Measurements from ENCODE around the gene ELF1.

DNA sequence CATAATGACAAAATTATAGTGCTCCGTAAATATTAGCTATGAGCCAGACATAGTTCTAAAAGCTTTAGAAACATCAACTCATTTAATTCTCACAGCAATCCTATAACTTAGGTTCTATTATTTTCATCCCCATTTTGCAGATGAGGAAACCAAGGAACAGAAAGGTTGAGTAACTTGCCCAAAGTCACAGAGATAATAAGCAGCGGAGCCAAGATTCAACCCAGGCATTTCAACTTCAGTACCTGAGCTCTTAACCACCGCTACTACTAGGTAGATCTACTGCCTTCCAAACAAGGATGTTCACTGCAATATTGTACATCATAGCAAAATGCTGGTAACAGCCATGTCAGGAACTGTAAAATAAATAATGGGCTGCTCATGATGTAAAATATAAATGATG, 39.9 kb downstream of the ELF1 start:
- TF ChIP-seq CTCF (IDR thresholded peaks at IDR 0.05) (no peak), POLR2A (IDR thresholded peaks at IDR 0.05) (no peak)

Data from uterus (tissue), 2 donors.